GM18520 (cell line): ENCODE measurements around the gene C14orf180.
"Not testable (repeated sequence)": the region's sequence is repeated elsewhere in the genome, so short reads cannot be mapped to it uniquely, and the experiment has no call there.

Source experiments
- ATAC-seq: cut with Tn5 transposase; IDR thresholded peaks from one replicate; pipeline ENCODE4 v1.9.1; 2021; ENCODE audit not compliant: unreplicated experiment

Gene C14orf180

GRCh38 chr14:104577426-104577825 is 2.1 kb upstream of the C14orf180 start:
- ATAC-seq, result no peak

- no peak for ATAC-seq
Observed at GRCh38 chr14:104577847-104578301, 1.7 kb upstream of the C14orf180 start.

DNA sequence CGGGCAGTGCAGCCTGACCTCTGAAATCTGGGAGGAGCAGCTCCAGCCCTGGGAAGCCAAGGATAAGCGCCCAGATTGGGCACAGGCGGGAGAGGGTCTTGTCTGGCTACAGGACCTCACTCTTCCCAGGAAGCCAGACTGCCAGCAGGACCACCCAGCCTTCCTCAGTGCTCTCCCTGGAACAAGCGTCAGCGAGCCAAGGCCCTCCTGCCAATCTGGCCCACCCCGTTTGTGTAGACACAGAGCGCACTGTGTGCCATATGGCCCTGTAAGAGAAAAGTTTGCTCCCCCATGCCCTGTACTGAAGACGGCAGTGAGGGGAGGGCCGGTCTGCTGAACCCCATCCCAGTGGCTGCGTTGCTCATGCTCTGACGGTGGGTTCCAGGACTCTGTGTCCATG is 1.2 kb upstream of the C14orf180 start:
- no peak for ATAC-seq

DNA sequence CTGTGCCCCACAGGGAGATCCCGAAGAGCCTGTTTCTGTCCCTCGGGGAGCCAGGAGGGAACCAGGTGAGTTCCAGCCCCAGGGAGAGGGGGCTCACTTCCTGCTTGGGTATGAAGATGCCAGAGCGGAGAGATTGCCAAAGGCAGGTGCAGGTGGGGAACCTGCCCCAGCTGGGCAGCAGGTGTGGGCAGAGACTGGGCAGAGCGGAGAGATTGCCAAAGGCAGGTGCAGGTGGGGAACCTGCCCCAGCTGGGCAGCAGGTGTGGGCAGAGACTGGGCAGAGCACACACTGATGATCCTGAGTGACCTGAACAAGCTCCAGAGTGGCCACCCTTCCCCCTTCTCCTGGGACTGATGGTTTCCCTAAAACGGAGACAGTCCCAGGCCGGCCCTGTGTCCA is 375 bp downstream of the C14orf180 start:
- not testable (repeated sequence) for ATAC-seq

GRCh38 chr14:104580961-104581360 is 1.4 kb downstream of the C14orf180 start:
- ATAC-seq, result no peak

DNA sequence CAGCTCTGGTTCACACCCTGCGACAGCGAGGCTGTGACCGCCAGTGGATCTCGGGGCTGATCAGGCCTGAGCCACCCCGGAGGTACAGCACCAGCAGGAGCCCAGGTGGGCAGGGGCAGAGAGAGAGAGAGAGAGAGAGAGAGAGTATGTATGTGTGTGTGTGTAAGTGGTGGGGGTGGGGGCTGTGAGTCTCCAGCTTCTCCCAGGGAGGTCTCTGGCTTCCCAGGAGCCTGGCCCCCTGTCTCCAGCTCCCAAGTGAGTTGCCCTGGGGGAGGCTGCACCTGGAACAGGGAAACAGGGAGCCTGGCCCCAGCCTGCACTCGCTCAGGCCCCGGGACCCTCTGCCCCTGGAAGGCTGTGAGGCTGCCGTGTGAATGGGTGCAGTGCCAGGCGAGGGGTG is 2.0 kb downstream of the C14orf180 start:
- no peak for ATAC-seq

DNA sequence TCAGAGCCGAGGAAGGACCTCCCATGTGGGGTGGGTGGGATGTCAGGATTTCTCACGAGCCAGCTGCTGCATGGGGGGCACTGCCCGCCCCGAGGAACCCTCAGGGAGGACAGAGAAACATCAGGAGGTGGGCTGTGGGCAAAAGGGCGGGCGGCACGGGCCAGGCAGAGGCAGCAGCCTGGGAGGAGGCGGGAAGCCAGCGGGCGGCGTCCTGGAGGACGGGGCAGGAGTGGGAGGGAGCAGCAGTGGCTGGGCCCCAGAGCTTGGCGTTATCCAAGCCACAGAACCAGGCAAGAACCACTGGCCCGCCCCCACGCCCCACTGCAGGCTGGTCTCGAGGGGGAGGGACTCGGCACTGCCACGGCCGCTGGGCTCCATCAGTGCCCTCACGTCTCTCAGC is 2.4 kb downstream of the C14orf180 start:
- ATAC-seq, result no peak

- ATAC-seq, result no peak
Observed at GRCh38 chr14:104582662-104583061, 3.1 kb downstream of the C14orf180 start.

DNA sequence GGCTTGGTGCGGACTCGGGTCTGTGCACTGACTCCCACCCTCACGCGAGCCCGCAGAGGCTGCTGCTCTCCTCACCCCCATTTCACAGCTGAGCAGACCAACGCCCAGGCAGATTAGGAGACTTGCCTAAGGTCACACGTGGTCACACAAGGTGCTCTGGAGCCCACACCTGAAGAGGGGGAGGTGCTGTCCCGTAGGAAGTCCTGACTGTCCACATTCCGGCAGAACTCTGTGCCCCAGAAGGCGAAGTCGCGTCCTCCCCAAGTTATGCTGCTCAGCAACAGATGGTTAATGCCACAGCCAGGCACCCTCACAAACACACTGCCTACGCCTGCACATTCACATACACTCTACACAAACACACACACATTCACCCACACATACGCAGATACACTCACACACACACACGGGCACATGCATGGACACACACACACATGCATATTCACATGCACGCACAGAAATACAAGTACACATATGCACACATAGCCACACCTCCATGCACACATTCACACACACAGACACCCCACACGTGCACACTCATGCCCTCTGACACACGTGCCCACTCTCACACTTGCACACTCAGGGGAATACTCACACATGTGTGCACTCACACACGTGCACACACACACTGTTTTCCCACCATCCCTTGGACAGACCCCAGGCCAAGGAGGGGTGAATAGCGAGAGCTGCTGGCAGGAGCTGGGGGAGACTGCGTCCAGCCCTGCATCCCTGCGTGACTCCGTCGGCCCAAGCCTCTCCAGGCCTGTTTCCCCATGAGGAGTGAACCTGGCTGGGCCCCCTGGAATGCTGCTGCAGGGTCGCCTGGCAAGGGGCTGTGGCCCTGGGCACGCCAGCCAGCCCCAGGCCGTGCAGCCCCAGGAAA is 4.1 kb downstream of the C14orf180 start:
- ATAC-seq, result no peak

- no peak for ATAC-seq
Observed at GRCh38 chr14:104584557-104584956, 5.0 kb downstream of the C14orf180 start.

GRCh38 chr14:104585966-104586697 is 6.6 kb downstream of the C14orf180 start:
- no peak for ATAC-seq

- ATAC-seq, result no peak
Observed at GRCh38 chr14:104586832-104587620, 7.5 kb downstream of the C14orf180 start.

GRCh38 chr14:104587641-104588040 is 8.1 kb downstream of the C14orf180 start:
- ATAC-seq, result no peak

- no peak for ATAC-seq
Observed at GRCh38 chr14:104588066-104588857, 8.7 kb downstream of the C14orf180 start.

DNA sequence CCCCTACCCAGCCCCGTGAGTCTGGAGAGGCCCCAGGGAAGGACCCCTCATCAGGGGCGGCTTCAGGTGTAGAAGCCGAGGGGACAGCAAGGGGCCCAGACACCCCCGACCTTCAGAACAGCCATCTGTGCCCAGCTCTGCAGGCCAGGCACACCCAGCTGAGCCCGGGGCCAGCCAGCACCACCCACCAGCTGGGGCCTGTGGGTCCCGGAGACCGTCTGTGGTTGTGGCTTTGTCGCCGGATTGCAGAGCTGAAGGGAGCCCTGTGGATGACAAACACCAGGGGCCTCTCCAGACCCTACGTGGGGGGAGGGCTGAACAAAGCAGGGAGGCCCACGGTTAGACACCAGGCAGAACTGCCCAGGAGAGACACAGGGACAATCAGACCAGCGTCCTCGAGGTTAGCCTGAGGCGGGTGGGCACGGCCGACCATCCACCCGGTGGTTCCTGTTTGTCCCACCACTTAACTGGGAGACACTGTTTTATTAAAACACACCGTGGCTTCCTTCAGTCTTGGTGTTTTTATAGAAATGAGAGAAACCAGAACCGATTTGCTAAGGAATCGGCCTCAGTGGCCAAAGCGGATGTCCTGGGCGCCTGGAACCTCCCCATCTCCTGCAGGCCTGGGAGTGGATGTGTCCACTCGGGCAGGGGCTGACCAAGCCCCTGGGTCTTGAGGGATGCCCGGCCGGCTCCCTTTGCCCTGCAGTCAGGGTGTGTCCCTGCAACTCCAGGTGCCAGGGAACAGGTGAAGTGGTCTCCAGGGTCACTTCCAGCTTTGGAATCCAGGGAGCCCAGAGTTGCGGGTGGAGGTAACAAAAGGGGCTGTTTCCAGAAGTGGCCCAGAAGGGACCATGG is 10.0 kb downstream of the C14orf180 start:
- no peak for ATAC-seq

GRCh38 chr14:104590240-104590965 is 10.8 kb downstream of the C14orf180 start:
- ATAC-seq, result no peak

GRCh38 chr14:104591031-104591430 is 11.5 kb downstream of the C14orf180 start:
- no peak for ATAC-seq

GRCh38 chr14:104591506-104592291 is 12.1 kb downstream of the C14orf180 start:
- no peak for ATAC-seq
